ENCODE measurements around the gene PLEKHA5. TPM values are rescaled to one million over a fixed set of nuclear protein-coding genes. Genes with fewer than 3 reads are reported as not detected.

Gene PLEKHA5
- total and polyA plus RNA-seq, 2 of the 4 experiments (the other 2 are of a cell fraction), result 5.3 to 12.2 TPM

GRCh38 chr12:19128485-19128884 is 1.0 kb upstream of the PLEKHA5 start:
- H2BK5ac ChIP-seq (ENCODE audit: low read depth, low read length, poor library complexity, severe bottlenecking), result no peak overlapping the region
- in situ Hi-C loops (cut with MboI; ENCODE audit: low sequenced_read_pairs) (no loop called here), dilution Hi-C loops (cut with HindIII; ENCODE audit: low sequenced_read_pairs, unreplicated experiment) (no loop called here), intact Hi-C loops (cut with micrococcal nuclease) (no loop called here)
- no peak overlapping the region for H3K56ac ChIP-seq (ENCODE audit: extremely low read depth, insufficient read depth, low read length)
- ATAC-seq (ENCODE audit: low read depth) (no peak), DNase-seq (no peak)
- BruUV-seq (replicated peaks), result no TSS peak
- no peaks in the 10 kb centered on the region for H3K27me3 ChIP-seq (ENCODE audit: control insufficient read depth, insufficient read depth, low read length)
- H3K4ac ChIP-seq (ENCODE audit: low read depth, low read length), result no peak overlapping the region
- H2AK5ac ChIP-seq (ENCODE audit: low read depth, low read length), result no peak overlapping the region
- H3K9me3 ChIP-seq (ENCODE audit: control insufficient read depth, insufficient read depth, low read length), result peaks cover 8% of the 10 kb centered on the region; the same call in 1 of the 2 replicates
- H3K14ac ChIP-seq (replicated peaks; ENCODE audit: low read depth, low read length), result no peak overlapping the region
- no peaks in the 10 kb centered on the region for H3K4me1 ChIP-seq (ENCODE audit: control insufficient read depth, insufficient read depth, low read length)
- no peak for TF ChIP-seq RCOR1 (IDR thresholded peaks at IDR 0.05; ENCODE audit: insufficient replicate concordance, low read length)
- TF ChIP-seq BHLHE40 (IDR thresholded peaks at IDR 0.05; ENCODE audit: low read depth, low read length), result no peak
- TF ChIP-seq CHD1 (IDR thresholded peaks at IDR 0.05; ENCODE audit: low read depth, low read length), result no peak
- no peak for TF ChIP-seq POLR2A (IDR thresholded peaks at IDR 0.05; ENCODE audit: low read depth, low read length)
- no peak for TF ChIP-seq RAD21 (IDR thresholded peaks at IDR 0.05; ENCODE audit: low read length)
- TF ChIP-seq MAZ (IDR thresholded peaks at IDR 0.05; ENCODE audit: borderline replicate concordance, low read depth, low read length), result no peak
- TF ChIP-seq SMC3 (IDR thresholded peaks at IDR 0.05; ENCODE audit: low read depth, low read length), result no peak
- TF ChIP-seq NFE2L2 (IDR thresholded peaks at IDR 0.05; ENCODE audit: low read depth, low read length), result no peak
- TF ChIP-seq FOS (IDR thresholded peaks at IDR 0.05; ENCODE audit: low read depth, low read length), result no peak
- no peak for TF ChIP-seq CTCF (conservative IDR thresholded peaks at IDR 0.05; ENCODE audit: low read depth, low read length)
- no peak for TF ChIP-seq RFX5 (IDR thresholded peaks at IDR 0.05; ENCODE audit: low read depth, low read length)
- TF ChIP-seq MAFK (IDR thresholded peaks at IDR 0.05; ENCODE audit: low read depth, low read length), result no peak
- TF ChIP-seq CEBPB (IDR thresholded peaks at IDR 0.05; ENCODE audit: low read depth, low read length), result no peak
- TF ChIP-seq MXI1 (IDR thresholded peaks at IDR 0.05; ENCODE audit: borderline replicate concordance, low read depth, low read length), result no peak
- no peak overlapping the region for H2AFZ ChIP-seq (replicated peaks; ENCODE audit: low read length, poor library complexity)
- H3K4me2 ChIP-seq (ENCODE audit: low read depth, low read length), result no peak overlapping the region
- no peak overlapping the region for H2BK15ac ChIP-seq (ENCODE audit: low read depth, low read length)
- no peak overlapping the region for H3K18ac ChIP-seq (ENCODE audit: low read depth, low read length)
- no peak overlapping the region for H4K8ac ChIP-seq (ENCODE audit: low read depth in 2 of 2, low read length in 2 of 2)
- H2BK120ac ChIP-seq (ENCODE audit: low read depth, low read length), result no peak overlapping the region
- no peaks in the 10 kb centered on the region for H3K9me1 ChIP-seq (ENCODE audit: insufficient read depth, low read length)
- H3K27ac ChIP-seq (ENCODE audit: insufficient read depth, low read length), result no peak overlapping the region
- ChIA-PET CTCF (interaction anchor here (1.0 kb wide), 1 partner anchor 34 kb away, joined by 6 read pairs; no protein-coding TSS in a partner anchor), POLR2A (ENCODE audit: unreplicated experiment) (interaction anchor here (0.6 kb wide), 1 partner anchor 39 kb away, joined by 5 read pairs; no protein-coding TSS in a partner anchor)
- H3K36me3 ChIP-seq (ENCODE audit: control insufficient read depth, insufficient read depth, low read length), result no peaks in the 10 kb centered on the region
- no peak overlapping the region for H3K23ac ChIP-seq (ENCODE audit: low read depth, low read length)
- H4K5ac ChIP-seq (ENCODE audit: low read depth, low read length), result no peak overlapping the region
- no peak overlapping the region; the same call in 1 of the 2 replicates for H2BK20ac ChIP-seq (ENCODE audit: low read depth, low read length)
- no CpG with 5 or more reads among the region's 2 CpGs for WGBS, 2 experiments (ENCODE audit: extremely low coverage in 2 of 2, insufficient read length in 1 of 2)
- no peaks in the 10 kb centered on the region for H4K20me1 ChIP-seq (ENCODE audit: insufficient read depth, low read length)
- no peak overlapping the region for H4K91ac ChIP-seq (ENCODE audit: insufficient read depth, low read depth, low read length)
- no peak overlapping the region for H3K9ac ChIP-seq (ENCODE audit: low read depth, low read length)
- H2AK9ac ChIP-seq (replicated peaks; ENCODE audit: low read depth, low read length, poor library complexity), result no peak overlapping the region
- peaks cover 0 to 12% of the 10 kb centered on the region in 2 experiments; a peak in 2 of 4 replicates for H3K79me1 ChIP-seq (ENCODE audit: low read depth in 1 of 2, low read length in 2 of 2)
- no peak overlapping the region for H3K4me3 ChIP-seq (ENCODE audit: insufficient read depth, low read depth, low read length)

Measured in IMR-90 (cell line).